Coronary artery (tissue), 2 donors: ENCODE data around the gene UTP4.

ENCODE experiments used
- DNase-seq: peaks from one replicate; pipeline ENCODE4 v3.0.0-alpha.2; 2017; ENCODE audit warnings: low spot score
- H3K27ac ChIP-seq, 2 donors: fragments of 200-600 bp; sonication (generic); one replicate each; pipeline ENCODE4 v1.5.1; 2016 to 2019
- H3K4me3 ChIP-seq: fragments of 200-600 bp; sonication (generic); 2 replicates; pipeline ENCODE4 v1.5.1; 2016; ENCODE audit warnings: mild to moderate bottlenecking, moderate library complexity
- CTCF ChIP-seq: fragments of 200-600 bp; sonication (generic); IDR thresholded peaks from one replicate; pipeline ENCODE4 v1.5.1; 2019; ENCODE audit warnings: antibody characterized with exemption

Gene UTP4

GRCh38 chr16:69089091-69089910, 43.1 kb upstream of the UTP4 start:
- no peak overlapping the region for H3K4me3 ChIP-seq
- TF ChIP-seq CTCF: no peak
- no peak for DNase-seq
- H3K27ac ChIP-seq: no peak overlapping the region

DNA sequence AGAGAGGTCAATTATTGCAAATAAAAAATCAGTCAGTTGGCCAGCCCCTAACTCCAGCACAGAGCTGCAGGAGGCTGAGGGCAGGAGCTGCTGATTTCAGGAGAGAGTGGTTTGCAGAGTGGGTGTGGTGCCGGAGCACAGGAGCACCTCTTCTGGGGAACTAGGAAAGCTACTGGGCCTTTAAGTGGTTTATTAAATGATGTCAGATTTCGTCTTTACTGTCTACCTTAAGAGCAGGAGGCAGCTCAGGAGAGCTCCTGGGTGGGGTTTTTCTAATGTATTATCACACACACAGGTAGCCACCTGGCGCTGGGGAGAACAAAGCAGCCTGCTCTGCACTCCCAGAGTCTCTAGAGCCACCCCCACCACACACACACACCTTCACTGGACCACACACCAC, 38.5 kb upstream of the UTP4 start:
- no peak overlapping the region for H3K4me3 ChIP-seq
- H3K27ac ChIP-seq: no peak overlapping the region
- TF ChIP-seq CTCF: no peak
- no peak for DNase-seq

GRCh38 chr16:69094501-69094900, 37.9 kb upstream of the UTP4 start:
- no peak for DNase-seq
- Histone ChIP-seq H3K27ac (no peak overlapping the region), H3K4me3 (no peak overlapping the region)
- no peak for TF ChIP-seq CTCF

DNA sequence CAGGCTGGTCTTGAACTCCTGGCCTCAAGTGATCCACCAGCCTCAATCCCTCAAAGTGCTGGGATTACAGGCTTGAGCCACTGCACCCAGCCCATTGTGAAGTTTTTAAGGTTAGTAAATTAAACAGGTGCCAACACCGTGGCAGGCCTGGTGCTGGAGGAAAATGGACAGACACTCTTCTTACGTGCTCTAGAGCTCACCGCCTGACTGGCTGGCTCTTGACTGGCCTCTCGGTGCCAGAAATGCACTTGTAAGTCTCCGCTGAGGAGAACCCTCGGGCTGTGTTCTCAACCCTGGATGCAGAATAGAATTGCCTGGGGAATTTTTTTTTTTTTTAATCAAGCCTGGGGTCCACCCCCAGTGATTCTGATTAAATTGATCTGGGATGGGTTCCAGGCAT, 37.3 kb upstream of the UTP4 start:
- Histone ChIP-seq H3K27ac (no peak overlapping the region), H3K4me3 (no peak overlapping the region)
- no peak for TF ChIP-seq CTCF

GRCh38 chr16:69100071-69100691, 32.3 kb upstream of the UTP4 start:
- Histone ChIP-seq H3K4me3 (no peak overlapping the region), H3K27ac (no peak overlapping the region)
- DNase-seq: no peak
- TF ChIP-seq CTCF: no peak

More for the DNA sequence above, 37.3 kb upstream of the UTP4 start:
- no peak for DNase-seq

DNA sequence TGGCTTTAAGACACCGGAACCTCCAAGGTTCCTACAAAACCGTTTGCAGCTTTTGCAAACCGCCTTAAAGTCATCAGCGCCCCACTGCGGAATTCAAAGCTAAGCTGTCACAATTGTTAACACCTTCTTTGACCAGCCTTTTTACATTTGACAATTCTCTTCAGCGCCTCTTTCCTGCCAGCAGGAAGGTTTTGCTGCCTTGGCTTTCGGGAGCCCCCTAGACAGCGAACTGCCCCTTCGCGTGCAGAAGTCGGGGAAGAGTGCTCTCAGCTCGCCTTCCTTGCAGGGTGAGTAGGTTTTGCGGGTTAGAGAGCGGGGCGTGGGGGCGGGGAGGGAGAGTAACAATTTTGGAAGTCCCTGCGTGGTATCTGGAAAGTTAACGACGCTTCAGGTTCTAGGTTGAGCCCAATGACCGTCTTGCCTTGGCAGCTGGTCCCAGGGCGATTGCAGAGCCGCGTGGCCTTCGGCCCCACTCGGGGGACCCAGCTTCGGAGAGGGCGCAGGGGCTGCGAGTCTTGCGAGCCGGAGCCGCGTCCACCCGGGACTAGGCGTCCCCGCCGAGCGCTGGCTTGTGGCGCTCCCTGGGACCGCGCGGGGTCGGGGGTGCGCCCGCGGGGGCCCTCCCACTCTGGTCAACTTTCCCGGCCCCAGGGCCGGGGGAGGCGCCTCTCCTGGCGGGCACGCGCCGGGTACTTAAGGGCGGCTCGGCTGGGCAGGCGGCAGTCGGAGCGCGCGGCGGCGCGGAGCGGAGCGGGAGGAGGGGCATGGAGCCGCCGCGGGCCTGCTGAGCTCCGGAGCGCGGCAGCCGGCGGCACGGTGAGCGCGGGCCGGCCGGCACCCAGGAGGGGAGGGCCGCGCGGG, 26.7 kb upstream of the UTP4 start, which contains the start of gene HAS3:
Gene HAS3 (plus strand): TSS at position 153 of the 861 bp plus-strand sequence. CDS start 3,743 bp downstream, outside the sequence.
- no peak for TF ChIP-seq CTCF
- Histone ChIP-seq H3K27ac (no peak within 1 kb of the TSS), H3K4me3 (peak within 1 kb of the TSS; percentile 65)
- no peak for DNase-seq
